Adrenal gland (tissue), 12 donors: ENCODE results near the gene NEGR1. TPM values are rescaled to one million over a fixed set of nuclear protein-coding genes. Genes with fewer than 3 reads are reported as not detected.

Experiments used
- DNase-seq, 7 donors: peaks; one replicate each; pipeline ENCODE4 v3.0.0-alpha.2; 2019 to 2020
- H3K27ac ChIP-seq, 5 donors: fragments of 200-600 bp; sonication (generic) in 4 of 5; 1 replicate in 3 of 5; 2 replicates in 2 of 5; pipeline versions ENCODE4 v1.5.1 to v1.8.0; 2016 to 2020; ENCODE audit warnings: mild to moderate bottlenecking in 1 of 5
- H3K27me3 ChIP-seq: fragments of 200-600 bp; 2 replicates; pipeline ENCODE4 v1.8.0; 2021
- H3K36me3 ChIP-seq, 2 donors: fragments of 200-600 bp; replicated peaks in 1 of 2; 1 replicate in 1 of 2; 2 replicates in 1 of 2; pipeline versions ENCODE4 v1.5.1 to v1.8.0; 2018 to 2022
- H3K4me1 ChIP-seq, 2 donors: fragments of 200-600 bp; replicated peaks in 1 of 2; 1 replicate in 1 of 2; 2 replicates in 1 of 2; pipeline versions ENCODE4 v1.5.1 to v1.8.0; 2018 to 2021
- H3K4me3 ChIP-seq, 4 donors: fragments of 200-600 bp; sonication (generic) in 3 of 4; one replicate each; pipeline ENCODE4 v1.5.1; 2016 to 2018
- H3K9me3 ChIP-seq, 3 donors: fragments of 200-600 bp; sonication (generic) in 1 of 3; replicated peaks in 1 of 3; 1 replicate in 2 of 3; 2 replicates in 1 of 3; pipeline versions ENCODE4 v1.5.1 to v1.8.0; 2016 to 2021
- POLR2A ChIP-seq, 2 donors: fragments of 450-650 bp; IDR thresholded peaks; one replicate each; pipeline ENCODE4 v1.6.1; 2017; ENCODE audit warnings: antibody characterized with exemption in 2 of 2, mild to moderate bottlenecking in 2 of 2, moderate library complexity in 1 of 2
- WGBS, 4 donors: extraction: QIAGEN DNeasy Blood & Tissue Kit in 2 of 4; methylation state at CpG; one replicate each; pipeline versions ENCODE4 v1.1.5 to v1.1.7; 2013 to 2017; 5-methylcytosine and 5-hydroxymethylcytosine counted together
- intact Hi-C, 2 donors: fragments of 100-400 bp; cut with DNase I; formaldehyde crosslinking; loops; one replicate each; pipeline versions ENCODE4 v1.14.1 to v1.15.0; 2022 to 2023
- polyA plus RNA-seq, 3 donors: library from polyadenylated mRNA; stranded (reverse); fragments of 200-250 nt in 2 of 3; fragments of 350-450 nt in 1 of 3; fragmentation: Illumina TruSeq in 1 of 3; extraction: RNeasy Lipid Tissue Mini Kit (QIAGEN cat#74804) in 1 of 3; gene quantifications; one replicate each; pipeline ENCODE4 v1.2.3, GENCODE V29; 2013 to 2014
- total RNA-seq, 9 donors: library from RNA; depleted of rRNA in 4 of 9; stranded (reverse); fragments of >200 nt in 4 of 9; fragments of 120-200 nt in 1 of 9; fragmentation: NEBNext Ultra II Directional in 1 of 9; extraction: Animal tissue kit (Norgen Biotek cat#: 25700) in 1 of 9; gene quantifications; one replicate each; pipeline versions ENCODE4 v1.1.0 to v1.2.4, GENCODE V29; 2013 to 2023
- TF ChIP-seq, protein P1 (sequence below), 6 experiments: fragments of 450-650 bp in 4 of 6; fragments of 200-600 bp in 2 of 6; sonication (generic) in 1 of 6; IDR thresholded peaks; 1 replicate in 5 of 6; 2 replicates in 1 of 6; pipeline versions ENCODE4 v1.5.1 to v1.8.0; 2016 to 2021; ENCODE audit warnings: antibody characterized with exemption in 6 of 6, mild to moderate bottlenecking in 2 of 6, moderate library complexity in 1 of 6
- donor health status: healthy with polysubstance abuse.
- donor health status: Bipolar disorder and iron deficiency.
- donor health status: DM: yes; HTN: yes; CAD: no.
- donor health status: DM: no; HTN: no; CAD: no.
- donor health status: DM: no; HTN: no; CAD: no.
- donor health status: DM: yes; HTN: yes; CAD: no.

Gene NEGR1
- total and polyA plus RNA-seq, 12 donors: 1.1 to 7.4 (median 4.0) TPM

DNA sequence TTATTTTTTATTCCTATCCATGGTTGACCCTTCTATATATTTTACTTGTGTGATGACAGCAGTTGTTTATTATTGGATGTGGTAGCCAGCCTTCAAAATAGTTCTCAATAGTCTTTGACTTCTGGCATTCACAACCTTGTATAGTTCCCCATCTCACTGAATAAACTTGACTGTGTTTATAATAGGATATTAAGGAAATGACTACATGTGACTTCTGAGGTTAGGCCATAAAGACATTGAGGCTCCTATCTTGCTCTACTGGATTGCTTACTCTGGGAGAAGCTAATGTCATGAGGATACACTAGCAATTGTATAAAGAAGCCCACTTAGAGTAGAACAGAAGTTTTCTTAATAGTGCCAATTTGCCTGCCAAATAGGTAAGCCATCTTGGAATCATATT, 231.8 kb downstream of the NEGR1 start:
- no peak for TF ChIP-seq POLR2A (IDR thresholded peaks at IDR 0.05)
- TF ChIP-seq, protein P1, sequence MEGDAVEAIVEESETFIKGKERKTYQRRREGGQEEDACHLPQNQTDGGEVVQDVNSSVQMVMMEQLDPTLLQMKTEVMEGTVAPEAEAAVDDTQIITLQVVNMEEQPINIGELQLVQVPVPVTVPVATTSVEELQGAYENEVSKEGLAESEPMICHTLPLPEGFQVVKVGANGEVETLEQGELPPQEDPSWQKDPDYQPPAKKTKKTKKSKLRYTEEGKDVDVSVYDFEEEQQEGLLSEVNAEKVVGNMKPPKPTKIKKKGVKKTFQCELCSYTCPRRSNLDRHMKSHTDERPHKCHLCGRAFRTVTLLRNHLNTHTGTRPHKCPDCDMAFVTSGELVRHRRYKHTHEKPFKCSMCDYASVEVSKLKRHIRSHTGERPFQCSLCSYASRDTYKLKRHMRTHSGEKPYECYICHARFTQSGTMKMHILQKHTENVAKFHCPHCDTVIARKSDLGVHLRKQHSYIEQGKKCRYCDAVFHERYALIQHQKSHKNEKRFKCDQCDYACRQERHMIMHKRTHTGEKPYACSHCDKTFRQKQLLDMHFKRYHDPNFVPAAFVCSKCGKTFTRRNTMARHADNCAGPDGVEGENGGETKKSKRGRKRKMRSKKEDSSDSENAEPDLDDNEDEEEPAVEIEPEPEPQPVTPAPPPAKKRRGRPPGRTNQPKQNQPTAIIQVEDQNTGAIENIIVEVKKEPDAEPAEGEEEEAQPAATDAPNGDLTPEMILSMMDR (IDR thresholded peaks at IDR 0.05): no peak
- intact Hi-C loops: no loop called here
- no peak for DNase-seq
- no peaks in the 10 kb centered on the region for H3K9me3 ChIP-seq
- no peak overlapping the region for H3K4me3 ChIP-seq
- H3K27me3 ChIP-seq: no peaks in the 10 kb centered on the region
- H3K36me3 ChIP-seq: no peaks in the 10 kb centered on the region
- no peak overlapping the region for H3K27ac ChIP-seq
- no peaks in the 10 kb centered on the region for H3K4me1 ChIP-seq

DNA sequence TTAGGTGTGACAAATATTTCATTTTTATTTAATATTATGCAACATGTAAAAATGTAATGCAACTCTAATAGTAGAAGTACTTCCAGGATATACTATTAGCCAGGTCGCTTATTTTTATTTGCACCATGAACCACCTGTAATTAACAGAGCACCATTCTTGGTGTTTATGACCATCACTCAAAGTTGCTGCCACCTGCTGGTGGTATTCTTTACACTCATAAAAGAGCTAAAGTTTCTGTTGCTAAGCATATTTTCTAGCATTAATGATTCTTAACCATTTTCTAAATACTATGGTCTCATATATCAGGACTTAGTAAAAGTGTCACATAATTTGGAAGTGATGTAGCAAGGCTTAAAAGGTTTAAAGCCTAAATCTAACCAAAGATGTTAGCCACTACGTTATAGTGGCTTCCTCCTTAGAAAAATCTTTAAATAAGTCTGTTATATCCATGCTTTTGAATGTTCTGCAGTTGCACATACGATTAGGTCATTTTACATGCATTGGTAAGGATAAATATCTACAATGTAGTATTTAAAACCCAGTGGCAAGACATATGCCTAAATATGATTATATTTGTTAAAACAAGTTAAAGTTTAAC, 244.5 kb downstream of the NEGR1 start:
- DNase-seq: peak in 5 of 7 donors; percentile 17 to 31 (median 20)
- intact Hi-C loops: no loop called here

DNA sequence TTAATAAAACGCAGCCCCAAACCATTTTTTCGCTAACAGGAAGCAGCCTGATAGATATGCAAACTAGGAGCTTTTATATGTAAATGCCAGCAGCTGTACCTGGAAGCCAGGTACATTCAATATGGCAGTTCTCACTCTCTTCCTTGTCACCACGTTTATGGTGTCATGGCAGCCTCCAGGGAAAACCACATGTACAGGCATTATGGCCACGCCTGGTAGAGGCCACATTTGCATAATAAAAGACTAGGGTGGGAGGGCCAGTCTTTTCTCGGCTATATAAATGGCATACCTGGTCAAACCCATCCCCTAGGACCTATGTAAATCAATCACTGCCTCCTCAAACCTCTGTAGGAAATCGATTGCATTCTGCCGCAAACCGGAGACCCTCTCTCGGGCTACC, 247.5 kb downstream of the NEGR1 start:
- Histone ChIP-seq H3K9me3 (no peaks in the 10 kb centered on the region), H3K4me1 (no peaks in the 10 kb centered on the region), H3K36me3 (no peaks in the 10 kb centered on the region), H3K27me3 (no peaks in the 10 kb centered on the region), H3K4me3 (no peak overlapping the region), H3K27ac (no peak overlapping the region)
- DNase-seq: no peak
- WGBS, 4 donors: 82 to 87% (median 85%) methylated on average over 9 of the region's 9 CpGs
- intact Hi-C loops: no loop called here
- no peak for TF ChIP-seq POLR2A (IDR thresholded peaks at IDR 0.05)
- TF ChIP-seq, protein P1 (IDR thresholded peaks at IDR 0.05): no peak

More for the DNA sequence above, 244.5 kb downstream of the NEGR1 start:
- no peaks in the 10 kb centered on the region for H3K36me3 ChIP-seq
- TF ChIP-seq POLR2A (IDR thresholded peaks at IDR 0.05): no peak
- TF ChIP-seq, protein P1 (IDR thresholded peaks at IDR 0.05): peak; percentile 15 to 62 (median 45)
- H3K9me3 ChIP-seq: no peaks in the 10 kb centered on the region
- 40 to 53% (median 46%) methylated on average over 3 of the region's 3 CpGs for WGBS, 4 donors
- no peak overlapping the region for H3K27ac ChIP-seq
- no peak overlapping the region for H3K4me3 ChIP-seq
- H3K4me1 ChIP-seq: no peaks in the 10 kb centered on the region
- no peaks in the 10 kb centered on the region for H3K27me3 ChIP-seq

DNA sequence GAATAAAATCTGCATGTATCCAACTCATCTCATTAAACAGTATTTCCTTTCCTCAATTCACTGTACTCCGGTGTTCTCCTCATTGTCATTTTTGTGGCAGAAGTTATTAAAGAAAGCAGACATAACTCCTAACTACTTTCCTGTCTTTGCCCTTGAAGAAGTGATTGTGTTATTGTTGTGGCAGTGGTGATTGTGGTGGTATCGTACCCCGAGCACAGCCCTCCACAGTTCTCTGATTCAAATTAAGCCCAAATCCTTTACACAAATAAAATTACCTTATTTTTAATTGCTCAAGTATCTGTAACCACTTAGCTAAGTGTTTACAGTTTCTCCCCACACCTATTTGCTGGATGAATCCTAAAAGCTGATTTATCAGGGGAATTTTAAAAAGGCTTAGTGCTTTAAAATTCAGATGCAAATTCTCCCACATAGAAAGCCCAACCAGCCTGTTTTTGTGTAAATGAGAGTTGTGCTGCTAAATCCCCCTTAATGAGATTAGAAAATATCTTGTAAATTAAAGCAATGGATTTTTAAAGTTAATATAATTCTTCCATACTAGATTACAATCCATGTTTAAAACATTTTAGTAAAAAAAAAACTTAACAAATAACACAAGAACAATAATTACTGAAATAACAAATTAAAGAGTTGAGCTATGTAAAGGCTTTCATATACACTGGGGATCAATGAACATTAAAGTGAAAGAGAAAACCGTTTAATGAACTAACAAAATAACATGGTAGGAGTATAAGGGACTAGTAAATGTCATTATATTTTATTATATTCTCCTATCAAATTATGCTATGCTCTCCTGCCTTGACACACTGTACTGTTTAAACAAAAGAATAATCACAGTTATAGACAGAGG, 259.0 kb downstream of the NEGR1 start:
- Histone ChIP-seq H3K27me3 (no peaks in the 10 kb centered on the region), H3K4me1 (no peaks in the 10 kb centered on the region), H3K4me3 (no peak overlapping the region), H3K27ac (no peak overlapping the region), H3K36me3 (no peaks in the 10 kb centered on the region), H3K9me3 (no peaks in the 10 kb centered on the region)
- TF ChIP-seq, protein P1 (IDR thresholded peaks at IDR 0.05): no peak
- no peak for TF ChIP-seq POLR2A (IDR thresholded peaks at IDR 0.05)
- 50 to 67% (median 59%) methylated on average over 4 of the region's 4 CpGs for WGBS, 4 donors
- no peak for DNase-seq
- intact Hi-C loops: no loop called here
